SIG-M5 (cell line): Measurements from ENCODE around the gene C16orf90.
"Not testable (repeated sequence)": the region's sequence is repeated elsewhere in the genome, so short reads cannot be mapped to it uniquely, and the experiment has no call there.

ENCODE experiments used
- DNase-seq: peaks from one replicate; lab custom pipeline; 2025; lab: John Stamatoyannopoulos, UW

C16orf90 gene, protein sequence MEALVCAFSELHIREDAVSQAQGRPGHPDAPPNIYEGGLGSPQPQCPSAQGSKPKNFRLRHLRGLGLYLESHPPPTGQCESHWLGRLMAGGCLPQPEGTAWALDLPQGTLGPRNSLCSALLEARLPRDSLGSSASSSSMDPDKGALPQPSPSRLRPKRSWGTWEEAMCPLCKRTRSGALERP

DNA sequence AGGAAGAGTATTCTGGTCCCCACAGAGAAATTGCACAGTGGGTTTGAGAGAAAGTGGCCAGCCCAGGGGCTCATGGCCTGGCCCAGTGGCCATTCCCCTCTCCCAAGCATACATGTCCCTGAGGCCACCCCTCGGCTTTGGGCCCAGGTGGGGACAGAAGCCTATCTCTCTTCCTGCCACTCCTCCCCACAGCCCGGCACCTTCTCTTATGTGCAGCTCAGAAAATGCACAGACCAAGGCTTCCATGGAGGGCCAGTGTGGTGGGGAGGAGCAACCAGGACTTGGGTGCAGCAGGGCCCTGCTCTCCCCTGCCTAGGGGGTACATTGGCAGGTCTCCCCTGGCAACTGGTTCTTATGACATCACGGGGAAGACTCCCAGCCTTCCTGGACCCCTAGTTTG lies at the start of gene C16orf90:
Gene C16orf90 (minus strand): TSS at position 314 of the 400 bp plus-strand sequence. CDS start 68 bp downstream, at position 246.
- no peak for DNase-seq

DNA sequence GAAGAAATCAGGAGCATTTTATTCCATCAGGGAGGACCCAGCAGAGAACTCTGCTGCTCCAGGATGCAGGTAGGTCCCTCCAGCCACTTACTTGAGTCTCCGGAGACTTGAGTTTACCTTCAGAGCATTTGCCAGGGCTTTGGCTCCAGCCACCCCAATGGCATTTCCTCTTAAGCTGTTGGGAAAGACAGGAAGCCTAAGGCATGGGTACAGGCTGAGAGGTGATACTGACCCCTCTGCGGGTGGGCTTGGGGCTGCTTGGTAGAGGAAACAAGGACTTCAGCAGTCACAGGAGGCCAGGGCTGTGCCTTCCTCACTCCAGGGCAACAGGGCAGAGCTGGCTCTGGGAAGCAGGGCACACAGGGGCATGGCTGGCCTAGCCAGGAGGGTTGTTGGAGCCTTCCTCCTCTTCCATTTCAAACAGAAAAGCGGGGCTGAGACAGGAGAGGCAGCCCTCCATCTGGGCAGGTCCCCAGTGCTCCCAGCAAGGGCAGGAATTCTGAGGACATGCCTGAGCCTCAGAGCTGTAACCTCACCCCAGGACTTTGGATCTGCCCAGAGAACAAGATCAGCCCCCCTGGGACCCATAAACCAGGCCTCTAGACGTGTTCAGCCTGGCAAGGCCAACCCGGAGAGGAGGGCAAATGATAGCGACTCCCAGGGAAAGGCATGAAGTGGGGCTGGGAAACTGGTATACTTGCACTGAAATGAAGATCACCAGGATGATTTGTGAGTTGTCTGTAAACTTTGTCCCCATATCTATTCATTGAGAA lies 47.5 kb upstream of the C16orf90 start:
- no peak for DNase-seq

- DNase-seq: no peak
These were observed 46.4 kb upstream of the C16orf90 start for GRCh38 chr16:3541527-3542155.

DNA sequence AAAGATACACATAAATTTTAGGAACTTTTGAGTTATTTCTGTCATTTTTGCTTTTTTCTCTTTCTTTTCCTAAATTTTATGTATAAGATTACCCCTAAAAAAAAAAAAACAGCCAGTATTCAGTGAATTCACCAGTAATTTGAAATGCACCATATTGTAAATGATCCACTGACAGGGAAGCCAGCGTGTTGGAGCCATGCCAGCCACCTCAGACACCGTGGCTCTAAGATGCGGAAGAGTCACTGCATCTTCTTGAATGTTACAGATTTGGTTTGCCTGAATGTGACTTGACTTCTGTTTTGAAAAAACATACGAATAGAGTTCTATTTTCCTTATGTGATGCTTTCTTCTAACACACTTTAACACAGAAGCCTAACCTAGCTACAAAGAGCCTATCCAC lies 42.9 kb upstream of the C16orf90 start:
- no peak for DNase-seq

- DNase-seq: no peak
These were observed 41.6 kb upstream of the C16orf90 start for GRCh38 chr16:3536851-3537250.

DNA sequence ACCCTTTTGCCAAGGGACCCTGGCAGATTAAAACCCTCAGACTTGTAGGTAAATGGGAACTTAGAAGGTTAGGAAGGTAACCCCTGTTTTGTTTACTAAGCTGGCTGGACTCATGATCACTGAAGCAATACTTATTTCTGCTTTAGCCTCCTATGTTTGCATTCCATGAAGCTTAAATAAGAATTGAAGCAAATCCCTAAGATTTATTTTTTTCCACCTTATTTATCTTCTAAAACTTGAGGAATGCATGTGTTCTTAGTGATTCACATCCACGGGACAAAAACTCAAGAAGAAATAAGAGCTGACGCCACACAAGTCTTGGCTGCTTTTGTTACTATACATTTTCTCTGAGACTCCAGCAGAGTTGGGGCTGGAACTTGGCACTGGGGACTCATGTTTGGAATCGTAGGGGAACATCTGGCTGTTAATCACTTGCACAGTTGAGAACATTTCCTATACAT lies 41.0 kb upstream of the C16orf90 start:
- DNase-seq: no peak

GRCh38 chr16:3534126-3534525 lies 38.8 kb upstream of the C16orf90 start:
- no peak for DNase-seq

DNA sequence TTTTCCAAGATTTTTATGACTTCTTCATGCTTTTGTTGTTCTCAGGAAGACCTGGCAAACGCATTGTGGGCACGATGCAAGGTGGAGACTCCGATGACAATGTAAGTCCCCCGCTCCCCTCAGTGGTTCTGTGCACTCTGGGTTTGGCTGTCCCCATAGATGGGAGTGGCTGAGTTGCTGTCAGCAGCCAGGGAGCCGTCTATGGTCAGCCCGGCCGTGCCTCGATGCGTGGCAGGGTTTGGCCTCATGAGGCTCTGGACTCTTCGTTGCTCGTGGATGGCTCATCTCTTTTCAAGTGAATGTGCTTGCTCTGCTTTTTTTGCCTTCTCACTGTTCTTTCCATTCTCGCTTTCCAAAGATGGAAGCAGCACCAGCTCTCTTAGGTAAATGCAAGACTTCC lies 37.5 kb upstream of the C16orf90 start:
- no peak for DNase-seq

GRCh38 chr16:3530371-3530914 lies 35.2 kb upstream of the C16orf90 start:
- DNase-seq: no peak

DNA sequence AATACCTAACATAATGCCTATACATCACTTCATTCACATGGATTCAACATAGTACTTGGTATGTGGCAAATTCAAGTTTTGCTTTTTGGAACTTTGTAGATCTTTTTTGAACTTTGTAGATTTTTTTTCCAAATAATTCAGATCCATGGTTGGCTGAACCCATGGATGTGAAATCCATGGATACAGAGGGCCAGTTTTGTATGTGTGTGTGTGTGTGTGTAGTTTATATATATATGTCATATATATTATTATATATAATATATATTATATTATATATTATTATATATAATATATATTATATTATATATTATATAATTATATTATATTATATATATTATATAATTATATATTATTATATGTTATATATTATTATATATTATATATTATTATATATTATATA lies 33.9 kb upstream of the C16orf90 start:
- DNase-seq: no peak

DNA sequence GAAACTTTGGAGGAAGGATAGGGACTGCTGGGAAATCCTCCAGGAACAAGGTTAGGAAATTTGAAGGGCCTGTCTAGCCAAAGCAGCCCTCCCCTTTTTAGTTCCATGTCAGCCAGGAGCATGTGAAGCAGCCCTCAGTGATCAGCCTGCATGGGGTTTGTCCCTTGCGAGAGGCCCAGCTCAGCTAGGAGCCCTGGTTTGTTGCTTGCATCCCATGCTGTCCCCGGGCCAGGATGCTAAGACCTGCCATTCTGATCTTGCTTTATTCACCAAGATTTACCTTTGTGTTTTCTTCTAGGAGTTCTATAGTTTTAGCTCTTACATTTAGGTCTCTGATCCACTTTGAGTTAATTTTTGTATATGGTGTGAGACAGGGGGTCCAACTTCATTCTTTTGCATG lies 33.1 kb upstream of the C16orf90 start:
- no peak for DNase-seq

DNA sequence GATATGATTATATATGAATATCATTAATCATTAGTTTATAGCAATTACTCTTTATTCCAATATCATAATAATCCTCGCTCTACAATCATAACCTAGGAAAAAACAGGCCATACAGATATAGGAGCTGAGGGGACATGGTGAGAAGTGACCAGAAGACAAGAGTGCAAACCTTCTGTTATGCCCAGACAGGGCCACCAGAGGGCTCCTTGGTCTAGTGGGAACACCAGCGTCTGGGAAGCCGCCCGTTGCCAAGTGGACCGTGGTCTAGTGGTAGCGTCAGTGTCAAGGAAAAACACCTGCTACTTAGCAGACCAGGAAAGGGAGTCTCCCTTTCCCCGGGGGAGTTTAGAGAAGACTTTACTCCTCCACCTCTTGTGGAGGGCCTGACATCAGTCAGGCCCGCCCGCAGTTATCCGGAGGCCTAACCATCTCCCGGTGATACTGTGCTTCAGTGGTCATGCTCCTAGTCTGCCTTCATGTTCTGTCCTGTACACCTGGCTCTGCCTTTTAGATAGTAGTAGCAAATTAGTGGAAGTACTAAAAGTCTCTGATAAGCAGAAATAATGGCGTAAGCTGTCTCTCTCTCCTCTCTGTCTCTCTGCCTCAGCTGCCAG lies 32.0 kb upstream of the C16orf90 start:
- not testable (repeated sequence) for DNase-seq

GRCh38 chr16:3525951-3526350 lies 30.7 kb upstream of the C16orf90 start:
- DNase-seq: no peak

DNA sequence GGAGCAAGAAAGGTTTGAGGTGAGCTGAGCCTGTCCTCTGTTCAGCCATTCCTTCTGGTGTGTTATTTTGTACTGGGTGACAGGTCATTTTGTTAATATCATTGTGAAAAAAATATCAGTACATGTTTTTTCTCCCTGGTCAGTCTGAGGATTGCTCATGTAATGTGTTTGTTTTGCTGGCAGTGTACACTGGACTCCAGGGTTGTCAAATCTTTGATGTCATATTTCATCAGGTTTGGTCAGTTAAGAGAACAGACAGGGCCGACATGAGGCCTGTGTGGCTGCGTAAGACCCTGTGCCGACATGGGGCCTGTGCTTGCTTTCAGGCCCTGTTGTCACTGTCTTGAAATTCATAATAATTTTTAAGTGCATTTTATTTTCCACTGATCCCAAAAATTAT lies 28.0 kb upstream of the C16orf90 start:
- DNase-seq: no peak

DNA sequence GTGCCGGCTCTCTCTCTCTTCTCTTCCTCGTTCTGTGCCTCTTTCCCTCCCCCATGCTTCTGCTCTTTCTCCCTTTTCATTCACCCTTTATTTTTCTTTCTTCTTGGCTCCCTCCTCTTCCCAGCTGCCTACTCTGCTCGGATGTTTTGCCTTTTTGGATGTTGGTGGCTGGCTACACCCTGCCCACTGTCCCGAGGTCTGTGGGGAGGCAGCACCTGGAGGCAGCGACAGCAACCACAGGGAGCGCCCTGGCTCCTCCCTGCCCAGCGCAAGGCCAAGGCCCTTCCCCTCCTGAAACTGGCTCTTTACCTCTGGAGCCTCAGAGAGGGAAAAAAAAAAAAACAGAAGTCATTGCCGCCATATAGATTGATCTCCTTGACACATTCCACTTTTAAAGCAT lies 25.6 kb upstream of the C16orf90 start:
- no peak for DNase-seq

- no peak for DNase-seq
These were observed 25.1 kb upstream of the C16orf90 start for GRCh38 chr16:3520413-3520812.

- DNase-seq: no peak
These were observed 24.3 kb upstream of the C16orf90 start for GRCh38 chr16:3519581-3519980.

- no peak for DNase-seq
These were observed 23.7 kb upstream of the C16orf90 start for GRCh38 chr16:3518986-3519348.

- no peak for DNase-seq
These were observed 23.1 kb upstream of the C16orf90 start for GRCh38 chr16:3518292-3518985.

DNA sequence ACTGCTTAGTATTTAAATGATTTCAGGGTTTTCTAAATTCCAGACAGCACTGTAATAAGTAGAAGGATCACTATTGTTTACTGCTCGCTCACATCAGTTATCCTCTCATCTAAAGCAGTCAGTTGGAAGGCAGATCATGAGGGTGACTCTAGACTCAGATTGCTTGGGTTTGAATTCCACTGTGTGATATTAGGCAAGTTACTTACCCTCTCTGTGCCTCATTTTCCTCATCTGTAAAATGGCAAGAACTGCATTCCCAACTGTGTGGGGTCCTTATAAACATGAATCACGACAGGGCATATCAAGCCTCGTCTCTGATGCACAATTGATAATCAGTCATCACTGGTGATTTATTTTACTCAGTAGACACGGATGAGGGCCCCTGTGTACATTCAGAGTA lies 20.6 kb upstream of the C16orf90 start:
- DNase-seq: no peak

DNA sequence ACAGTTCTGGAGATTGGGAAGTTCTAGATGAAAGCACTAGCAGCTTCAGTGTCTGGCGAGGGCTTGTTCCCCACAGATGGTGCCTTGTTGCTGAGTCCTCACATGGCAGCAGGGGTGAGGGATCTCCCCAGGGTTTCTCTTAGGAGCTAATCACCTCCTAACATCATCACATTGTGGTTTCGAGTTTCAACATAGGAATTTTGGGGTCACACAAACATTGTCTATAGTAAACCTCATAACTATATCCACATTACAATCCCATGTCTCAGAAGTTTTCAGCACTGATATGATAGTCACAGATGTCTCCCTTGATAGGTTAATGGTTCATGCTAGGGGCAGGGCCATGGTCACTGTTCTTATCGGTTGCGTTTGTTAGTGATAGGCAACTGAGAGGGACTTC lies 19.3 kb upstream of the C16orf90 start:
- DNase-seq: no peak
